H4 (cell line): ENCODE data around the gene FBXL19. TPM values are rescaled to one million over a fixed set of nuclear protein-coding genes. Genes with fewer than 3 reads are reported as not detected.
"Not testable (repeated sequence)": the region's sequence is repeated elsewhere in the genome, so short reads cannot be mapped to it uniquely, and the experiment has no call there.

ENCODE experiments used
- DNase-seq: peaks from one replicate; pipeline ENCODE4 v3.0.0-alpha.2; 2015; ENCODE audit warnings: low spot score
- total RNA-seq: library from RNA; depleted of rRNA; stranded (reverse); fragments of >200 nt; shearing (Covaris generic); gene quantifications from 2 replicates; pipeline ENCODE4 v1.2.3, GENCODE V29; 2014; rRNA removed

The FBXL19 gene, protein sequence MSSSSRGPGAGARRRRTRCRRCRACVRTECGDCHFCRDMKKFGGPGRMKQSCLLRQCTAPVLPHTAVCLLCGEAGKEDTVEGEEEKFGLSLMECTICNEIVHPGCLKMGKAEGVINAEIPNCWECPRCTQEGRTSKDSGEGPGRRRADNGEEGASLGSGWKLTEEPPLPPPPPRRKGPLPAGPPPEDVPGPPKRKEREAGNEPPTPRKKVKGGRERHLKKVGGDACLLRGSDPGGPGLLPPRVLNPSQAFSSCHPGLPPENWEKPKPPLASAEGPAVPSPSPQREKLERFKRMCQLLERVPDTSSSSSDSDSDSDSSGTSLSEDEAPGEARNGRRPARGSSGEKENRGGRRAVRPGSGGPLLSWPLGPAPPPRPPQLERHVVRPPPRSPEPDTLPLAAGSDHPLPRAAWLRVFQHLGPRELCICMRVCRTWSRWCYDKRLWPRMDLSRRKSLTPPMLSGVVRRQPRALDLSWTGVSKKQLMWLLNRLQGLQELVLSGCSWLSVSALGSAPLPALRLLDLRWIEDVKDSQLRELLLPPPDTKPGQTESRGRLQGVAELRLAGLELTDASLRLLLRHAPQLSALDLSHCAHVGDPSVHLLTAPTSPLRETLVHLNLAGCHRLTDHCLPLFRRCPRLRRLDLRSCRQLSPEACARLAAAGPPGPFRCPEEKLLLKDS
- 5.0 and 13.8 TPM in 2 replicates for total RNA-seq

GRCh38 chr16:30923554-30924075, at the start of gene FBXL19:
Gene FBXL19 (plus strand): TSS chr16:30923572. CDS start chr16:30925755, 2,183 bp downstream.
- no peak for DNase-seq

DNA sequence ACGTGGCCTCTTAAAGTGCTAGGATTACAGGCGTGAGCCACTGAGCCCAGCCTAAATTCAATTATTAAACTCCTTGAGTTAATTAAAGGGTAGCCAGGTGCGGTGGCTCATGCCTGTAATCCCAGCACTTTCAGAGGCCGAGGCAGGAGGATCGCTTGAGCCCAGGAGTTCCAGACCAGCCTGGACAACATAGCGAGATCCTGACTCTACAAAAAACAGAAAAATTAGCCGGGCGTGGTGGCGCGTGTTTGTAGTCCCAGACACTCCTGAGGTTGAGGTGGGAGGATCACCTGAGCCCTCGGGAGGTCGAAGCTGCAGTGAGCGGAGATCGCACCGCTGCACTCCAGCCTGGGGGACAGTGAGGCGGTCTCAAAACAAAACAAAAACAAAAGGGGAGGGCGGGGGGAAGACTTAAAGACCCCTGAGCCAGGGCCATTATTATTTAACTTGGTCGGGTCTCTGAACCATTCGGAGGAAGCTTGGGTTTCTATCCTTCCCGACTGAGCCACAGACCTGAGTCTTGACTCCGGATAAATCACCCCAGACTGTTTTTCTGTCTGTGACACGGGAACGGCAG, 49.0 kb upstream of the FBXL19 start:
- DNase-seq, result no peak

GRCh38 chr16:30874821-30875717, 48.3 kb upstream of the FBXL19 start:
- peak; percentile 80 for DNase-seq

DNA sequence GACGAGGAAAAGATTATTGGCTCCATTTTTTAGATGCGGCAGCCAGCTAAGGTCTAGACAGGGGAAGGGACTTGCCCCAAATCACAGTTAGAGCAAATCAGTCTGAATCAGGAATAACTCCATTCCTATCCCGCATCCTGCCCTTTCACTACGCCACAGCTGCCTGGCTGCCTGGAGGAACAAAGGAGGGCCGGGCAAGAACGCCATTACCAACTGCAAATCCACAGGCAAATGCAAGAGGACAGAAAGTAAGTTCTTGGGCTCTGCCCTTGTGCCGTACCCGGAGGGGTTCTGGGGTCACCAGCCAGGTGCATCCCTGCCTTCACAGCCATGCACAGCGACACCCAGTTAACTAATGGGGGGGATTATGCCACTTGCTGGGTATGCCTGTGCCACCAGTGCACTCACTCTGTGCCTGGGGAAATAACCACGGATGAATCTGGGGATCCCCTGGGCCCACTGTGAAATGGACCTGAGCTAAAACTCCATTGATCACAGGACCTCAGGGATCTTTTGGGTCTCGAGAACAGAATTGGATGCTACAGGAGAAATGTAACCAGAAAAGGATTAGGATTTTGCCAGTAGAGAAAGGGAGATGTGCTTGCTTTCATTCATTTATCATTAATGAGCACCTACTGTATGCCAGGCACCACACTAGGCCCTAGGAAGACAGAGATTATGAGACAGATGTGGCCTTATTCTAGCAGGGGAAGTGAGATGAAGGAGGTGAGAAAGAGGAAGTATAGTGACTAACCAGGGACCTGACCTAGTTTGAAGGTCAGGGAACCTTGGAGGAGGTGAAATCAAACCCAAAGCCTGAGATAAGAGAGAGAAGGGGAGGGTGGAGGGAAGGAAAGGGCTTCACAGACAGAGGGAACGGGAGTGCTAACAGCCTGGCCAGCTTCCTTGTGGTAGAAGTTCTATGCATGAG, 47.2 kb upstream of the FBXL19 start:
- no peak for DNase-seq

DNA sequence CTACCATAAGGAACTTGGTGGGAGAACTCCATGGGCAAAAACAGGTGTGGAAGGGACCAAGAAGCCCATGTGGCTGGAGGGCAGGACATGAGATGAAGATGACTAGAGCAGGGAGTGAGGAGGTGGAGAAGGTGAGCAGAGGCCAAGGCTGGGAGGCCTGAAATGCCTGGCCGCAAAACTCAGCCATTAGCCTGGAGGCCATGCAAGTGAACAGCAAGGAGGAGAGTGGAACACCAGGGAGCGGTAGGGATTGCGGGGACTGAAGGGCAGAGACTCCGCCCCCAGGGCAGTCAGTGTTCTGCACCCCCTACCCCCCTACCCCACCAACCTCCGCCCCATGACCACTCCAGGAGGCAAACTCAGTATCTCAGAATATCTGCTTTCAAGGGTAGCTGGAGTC, 46.5 kb upstream of the FBXL19 start:
- DNase-seq, result no peak

- DNase-seq, result no peak
These were observed 40.7 kb upstream of the FBXL19 start for GRCh38 chr16:30882429-30883310.

DNA sequence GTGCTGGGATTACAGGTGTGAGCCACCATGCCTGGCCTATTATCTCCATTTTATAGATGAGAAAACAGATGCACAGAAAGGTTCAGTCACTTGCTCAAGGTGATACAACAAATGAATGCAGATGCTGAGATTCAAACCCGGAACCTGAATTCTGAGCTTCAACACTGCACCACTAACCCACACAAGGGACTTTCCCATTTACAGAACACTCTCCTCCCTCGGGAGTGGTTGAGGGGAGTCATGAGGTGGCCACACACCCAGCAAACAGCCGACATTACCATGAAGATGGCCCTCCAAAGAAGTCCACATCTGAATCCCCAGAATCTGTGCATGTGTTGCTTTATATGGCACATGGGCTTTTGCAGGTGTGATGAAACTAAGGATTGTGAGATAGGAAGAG, 38.6 kb upstream of the FBXL19 start:
- no peak for DNase-seq

DNA sequence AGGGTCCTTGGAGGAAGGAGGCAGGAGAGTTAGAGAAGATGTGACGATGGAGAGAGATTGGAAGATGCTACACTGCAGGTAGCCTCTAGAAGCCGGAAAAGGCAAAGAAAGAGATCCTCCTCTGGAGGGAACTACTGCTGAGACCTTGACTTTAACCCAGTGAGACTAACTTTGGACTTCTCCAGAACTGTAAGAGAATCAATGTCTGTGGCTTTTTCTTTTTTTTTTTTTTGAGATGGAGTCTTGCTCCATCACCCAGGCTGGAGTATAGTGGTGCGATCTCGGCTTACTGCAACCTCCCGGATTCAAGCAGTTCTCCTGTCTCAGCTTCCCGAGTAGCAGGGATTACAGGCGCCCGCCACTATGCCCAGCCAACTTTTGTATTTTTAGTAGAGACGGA, 38.2 kb upstream of the FBXL19 start:
- no peak for DNase-seq

- no peak for DNase-seq
These were observed 37.2 kb upstream of the FBXL19 start for GRCh38 chr16:30886145-30886544.

DNA sequence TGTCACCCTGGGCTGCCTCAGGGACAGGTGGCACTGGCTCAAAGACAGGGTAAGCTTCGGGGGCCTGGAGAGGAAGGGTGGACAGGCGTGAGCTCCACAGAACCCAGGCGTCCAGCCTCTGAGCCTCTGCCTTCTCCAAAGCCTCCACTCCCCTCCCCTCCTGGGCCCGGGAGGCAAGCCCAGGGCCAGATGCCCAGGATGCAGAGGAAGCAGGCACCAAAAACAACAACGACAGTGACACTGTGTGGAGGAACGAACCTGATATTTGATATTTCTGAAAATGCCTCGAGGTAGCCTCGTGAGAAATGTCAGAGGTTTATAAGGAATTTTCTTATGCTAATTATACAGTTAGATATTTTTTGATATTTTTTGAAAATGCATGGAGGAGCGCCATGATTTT, 35.4 kb upstream of the FBXL19 start:
- DNase-seq, result no peak

- DNase-seq, result no peak
These were observed 34.4 kb upstream of the FBXL19 start for GRCh38 chr16:30888856-30889499.

DNA sequence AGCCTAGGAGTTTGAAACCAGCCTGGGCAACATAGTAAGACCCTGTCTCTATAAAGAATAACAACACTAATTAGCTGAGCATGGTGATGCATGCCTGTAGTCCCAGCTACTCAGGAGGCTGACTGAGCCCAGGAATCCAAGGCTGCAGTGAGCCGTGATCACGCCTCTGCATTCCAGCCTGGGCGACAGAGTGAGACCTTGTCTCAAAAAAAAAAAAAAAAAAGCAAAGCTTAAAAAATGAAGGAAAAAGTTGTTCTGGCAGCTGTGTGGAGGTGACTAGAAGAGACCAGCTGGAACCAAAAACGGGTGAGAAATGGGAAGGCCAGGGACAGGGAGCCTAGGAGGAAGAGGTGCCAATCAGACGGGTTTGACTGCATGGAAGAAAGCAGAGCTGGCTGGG, 33.7 kb upstream of the FBXL19 start:
- no peak for DNase-seq

DNA sequence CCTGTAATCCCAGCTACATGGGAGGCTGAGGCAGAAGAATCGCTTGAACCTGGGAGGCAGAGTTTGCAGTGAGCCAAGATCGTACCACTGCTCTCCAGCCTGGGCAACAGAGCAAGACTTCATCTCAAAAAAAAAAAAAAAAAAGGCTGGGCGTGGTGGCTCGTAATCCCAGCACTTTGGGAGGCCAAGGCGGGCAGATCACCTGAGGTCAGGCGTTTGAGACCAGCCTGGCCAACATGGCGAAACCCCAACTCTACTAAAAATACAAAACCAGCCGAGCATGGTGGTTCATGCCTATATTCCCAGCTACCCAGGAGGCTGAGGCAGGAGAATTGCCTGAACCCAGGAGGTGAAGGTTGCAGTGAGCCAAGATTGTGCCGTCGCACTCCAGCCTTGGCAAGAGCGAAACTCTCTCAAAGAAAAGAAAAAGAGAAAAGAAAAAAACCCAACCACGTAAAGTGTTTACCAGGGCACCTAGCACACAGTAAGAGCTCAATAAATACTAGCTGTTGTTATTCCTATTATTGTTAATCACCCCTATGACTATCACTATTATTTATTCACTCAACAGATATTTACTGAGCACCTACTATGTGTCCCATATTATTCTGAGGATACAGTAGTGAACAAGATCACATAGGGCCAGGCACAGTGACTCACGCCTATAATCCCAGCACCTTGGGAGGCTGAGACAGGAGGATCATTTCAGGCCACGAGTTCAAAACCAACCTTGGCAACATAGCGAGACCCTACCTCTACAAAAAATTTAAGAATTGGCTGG, 32.1 kb upstream of the FBXL19 start:
- not testable (repeated sequence) for DNase-seq

DNA sequence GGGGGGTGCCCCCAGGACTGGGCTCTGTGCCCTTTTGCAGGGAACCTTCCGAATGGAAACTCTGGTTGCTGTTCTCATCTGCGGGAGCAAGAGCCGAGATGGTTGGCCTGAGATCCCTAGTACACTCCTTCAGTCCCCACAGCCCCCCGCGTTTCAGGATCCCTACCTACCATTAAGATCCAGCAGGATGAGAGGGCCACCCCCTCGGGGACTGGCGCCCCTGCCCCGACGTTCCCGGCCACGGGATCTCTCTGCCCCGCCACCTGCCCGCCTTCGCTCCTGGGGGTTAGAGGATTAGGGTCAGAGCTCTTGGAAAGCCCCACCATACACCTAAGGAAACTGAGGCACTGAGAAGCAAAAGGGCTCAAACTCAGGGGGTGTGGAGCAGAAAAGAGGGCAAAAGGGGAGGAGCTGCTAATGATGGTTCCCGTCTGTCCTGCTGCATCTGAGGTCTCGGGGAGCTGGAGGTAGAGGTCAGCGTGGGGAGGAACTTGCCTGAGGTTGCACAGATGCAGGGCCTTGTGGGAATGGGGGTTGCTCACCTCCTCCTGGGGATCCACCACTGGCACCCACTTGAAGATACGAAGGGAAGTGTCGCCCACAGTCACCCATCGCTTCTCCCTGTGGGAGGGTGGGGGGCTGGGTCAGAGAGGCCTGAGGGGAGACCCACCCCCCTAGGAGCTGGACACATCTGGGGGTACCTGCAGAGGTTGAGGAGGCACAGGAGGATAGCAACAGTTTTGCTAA, 30.5 kb upstream of the FBXL19 start:
- no peak for DNase-seq

GRCh38 chr16:30893417-30893743, 30.0 kb upstream of the FBXL19 start:
- DNase-seq, result no peak

- peak; percentile 81 for DNase-seq
These were observed 29.4 kb upstream of the FBXL19 start, which contains the start of gene BCL7C for GRCh38 chr16:30893744-30894539. Gene BCL7C (minus strand): TSS chr16:30894077. CDS start chr16:30893944, 133 bp downstream.
